Astrocyte of the hippocampus (primary cell): ENCODE results near the gene APOBEC4.

Source experiments
- DNase-seq: peaks from one replicate; pipeline ENCODE4 v3.0.0; 2011; ENCODE audit warnings: low read depth, low spot score

APOBEC4 gene

DNA sequence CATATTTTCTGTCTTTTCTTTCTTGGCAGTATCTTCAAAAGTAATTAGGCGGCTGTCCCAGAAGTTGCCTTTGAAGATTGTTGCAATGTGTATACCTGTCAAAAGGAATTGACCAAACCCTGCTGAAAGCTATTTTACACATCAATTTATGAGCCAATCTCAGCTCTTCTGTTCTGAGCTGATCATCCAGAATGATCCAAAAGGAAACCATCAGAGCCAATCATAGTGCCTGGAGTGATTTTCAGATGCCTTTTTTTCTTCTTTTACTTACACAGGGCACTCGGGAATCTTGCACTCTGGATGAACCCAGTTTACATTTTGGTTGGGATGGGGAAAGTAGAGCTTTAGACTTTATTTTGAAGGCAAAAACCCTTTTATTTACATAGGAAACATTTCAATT lies 21.8 kb upstream of the APOBEC4 start:
- DNase-seq = no peak

DNA sequence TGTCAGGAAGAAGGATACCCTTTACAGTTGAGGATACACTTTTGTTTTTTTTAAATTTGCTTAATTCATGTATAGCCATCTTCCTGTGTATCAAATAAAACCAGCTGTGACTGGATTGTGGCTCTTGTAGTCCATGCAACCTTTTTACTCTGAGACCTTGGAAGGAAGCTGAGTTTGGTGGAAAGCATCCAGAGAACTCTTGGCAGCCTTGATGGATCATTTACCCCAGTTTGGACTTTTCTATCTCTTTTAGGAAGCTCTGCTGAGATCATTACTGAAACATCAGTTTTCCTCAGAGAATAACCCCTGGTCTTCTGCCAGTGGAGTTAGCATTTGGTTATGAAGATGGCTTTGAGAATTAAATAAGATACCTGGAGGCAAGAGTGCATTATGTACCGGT lies 21.2 kb upstream of the APOBEC4 start:
- DNase-seq = peak; percentile 23

DNA sequence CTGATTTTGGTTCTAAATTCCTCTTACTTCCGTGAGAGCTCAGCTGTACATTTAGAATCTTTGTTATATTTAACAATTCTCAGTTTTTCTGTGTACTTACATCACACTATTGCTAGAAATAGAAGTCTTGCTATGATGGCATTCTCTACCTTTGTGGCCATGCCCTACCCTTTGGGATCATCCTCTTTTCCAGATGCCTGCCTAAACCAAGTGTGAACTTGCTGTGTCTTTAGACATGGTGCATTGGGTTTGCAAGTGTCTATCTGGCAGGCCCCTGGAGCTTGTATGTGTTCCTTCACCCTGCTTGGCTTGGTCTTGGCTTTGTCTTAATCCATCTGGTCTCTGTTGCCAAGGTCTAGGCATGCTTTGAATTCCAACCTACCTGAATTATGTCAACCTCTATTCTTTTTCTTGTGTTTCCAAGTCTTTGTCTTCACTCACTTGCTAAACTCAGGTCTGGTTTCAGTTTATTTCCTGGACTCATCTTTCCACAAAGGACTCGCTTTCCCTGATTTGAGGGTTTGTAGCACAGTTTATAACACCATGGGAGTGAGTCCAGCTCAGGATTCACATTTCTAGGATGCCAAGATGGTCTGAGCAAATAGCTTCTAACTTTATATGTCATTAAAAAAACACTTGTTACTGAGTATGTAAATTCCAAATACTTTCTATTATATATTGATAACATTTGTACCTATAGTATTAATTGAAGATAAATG lies 20.6 kb upstream of the APOBEC4 start:
- peak; percentile 44 for DNase-seq

DNA sequence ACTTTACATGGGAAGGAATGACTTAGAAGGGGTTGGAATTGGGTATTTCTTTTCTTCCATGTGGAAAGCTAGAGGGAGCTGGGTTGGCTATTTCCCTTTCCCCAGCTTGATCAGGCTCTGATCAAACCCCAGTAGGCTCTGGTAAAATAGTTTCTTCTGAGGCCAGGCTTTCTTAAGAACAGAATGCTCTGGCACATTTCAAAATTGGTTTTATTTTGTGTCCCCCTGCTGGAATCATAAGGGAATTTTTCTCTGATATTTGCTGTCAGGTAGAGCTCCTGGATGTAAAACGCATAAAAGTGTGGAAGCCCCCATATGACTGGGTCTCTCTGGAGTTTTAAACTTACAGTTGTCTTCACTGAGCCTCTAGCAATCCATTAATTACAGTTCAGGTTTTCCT lies 17.1 kb upstream of the APOBEC4 start:
- DNase-seq = no peak

DNA sequence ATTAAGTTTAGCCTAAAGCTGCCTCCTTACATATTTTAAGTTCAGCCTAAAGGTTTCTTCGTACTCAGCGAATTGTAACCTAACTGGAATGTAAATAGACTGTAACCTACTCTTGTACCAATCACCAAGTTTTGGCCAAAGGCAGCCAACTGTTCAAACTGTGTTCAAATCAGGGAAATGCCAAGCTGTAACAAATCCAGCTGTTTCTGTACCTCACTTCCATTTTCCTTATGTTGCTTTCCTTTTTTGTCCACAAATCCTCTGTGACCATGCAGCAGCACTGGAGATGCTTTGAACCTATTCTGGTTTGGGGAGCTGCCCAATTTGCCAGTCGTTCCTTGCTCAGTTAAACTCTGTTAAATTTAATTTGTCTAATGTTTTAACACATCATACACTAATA lies 3.2 kb upstream of the APOBEC4 start:
- DNase-seq = no peak

DNA sequence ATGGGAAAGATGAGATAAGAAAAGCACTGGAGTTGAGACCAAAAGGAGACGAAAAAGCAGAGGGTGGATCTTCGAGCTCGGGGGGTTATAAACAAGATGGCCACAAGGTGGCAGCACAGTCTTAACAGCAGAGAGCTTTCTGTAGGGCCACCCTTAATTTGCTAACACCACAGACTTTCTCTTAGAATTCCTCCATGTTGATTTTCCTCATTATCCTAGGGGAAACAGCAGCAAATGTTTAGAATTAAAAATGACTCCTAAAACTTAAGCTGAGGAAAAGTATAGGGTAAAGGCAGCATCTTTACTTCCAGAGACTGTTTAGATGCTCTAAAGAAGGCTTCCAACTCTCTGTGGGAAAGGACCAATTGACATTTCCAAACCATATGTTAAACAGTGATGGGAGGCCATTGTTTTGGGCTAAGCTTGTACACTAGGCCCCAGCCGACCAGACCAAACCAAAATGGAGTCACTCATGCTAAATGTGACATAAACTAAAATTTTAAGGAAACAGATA lies 2.5 kb upstream of the APOBEC4 start:
- DNase-seq = peak; percentile 92

DNA sequence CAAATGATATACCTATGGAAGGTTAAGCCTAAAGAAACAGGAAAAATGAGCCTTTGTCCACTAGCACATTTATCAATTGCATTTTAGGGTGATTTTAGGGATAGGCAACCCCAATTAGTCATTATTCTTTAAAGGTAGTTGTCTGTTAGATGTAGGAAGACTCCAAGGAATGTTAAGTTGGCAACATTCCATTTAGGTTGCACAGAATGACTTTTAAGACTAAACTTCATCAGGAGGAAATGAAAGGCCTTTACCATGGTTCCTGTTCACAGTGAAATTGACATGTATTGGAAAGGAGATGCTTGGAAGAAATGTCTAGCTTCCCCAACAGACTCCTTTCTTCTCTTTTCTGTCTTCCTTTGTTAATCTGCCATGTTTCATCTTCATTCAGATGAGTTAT lies 1.6 kb upstream of the APOBEC4 start:
- no peak for DNase-seq

DNA sequence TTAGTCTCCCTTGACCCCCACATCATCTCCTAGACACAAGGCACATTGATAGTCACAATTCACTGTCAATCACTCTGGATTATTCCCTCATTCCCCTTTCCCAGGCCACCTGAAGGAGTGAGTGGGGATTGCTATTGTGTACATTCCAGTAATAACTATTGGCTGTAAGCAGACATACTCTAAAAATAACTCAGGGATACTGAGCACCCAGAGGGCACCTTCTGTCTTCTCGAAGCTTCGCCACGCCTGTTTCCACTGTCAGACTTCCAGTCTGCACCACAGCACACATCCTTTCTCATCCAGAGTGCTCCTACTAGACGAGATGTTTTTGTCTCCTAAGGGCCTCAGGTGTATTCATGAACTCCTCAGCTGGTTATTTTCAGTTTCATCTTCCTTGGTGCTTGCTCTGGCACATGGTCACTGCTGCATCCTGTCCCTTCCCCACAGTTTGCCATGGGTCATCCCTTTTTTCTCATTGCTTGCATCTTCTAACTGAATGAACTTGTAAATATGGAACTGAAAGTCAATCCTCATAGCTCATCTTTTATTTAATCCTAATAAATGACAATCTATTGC lies 848 bp upstream of the APOBEC4 start:
- DNase-seq = no peak

DNA sequence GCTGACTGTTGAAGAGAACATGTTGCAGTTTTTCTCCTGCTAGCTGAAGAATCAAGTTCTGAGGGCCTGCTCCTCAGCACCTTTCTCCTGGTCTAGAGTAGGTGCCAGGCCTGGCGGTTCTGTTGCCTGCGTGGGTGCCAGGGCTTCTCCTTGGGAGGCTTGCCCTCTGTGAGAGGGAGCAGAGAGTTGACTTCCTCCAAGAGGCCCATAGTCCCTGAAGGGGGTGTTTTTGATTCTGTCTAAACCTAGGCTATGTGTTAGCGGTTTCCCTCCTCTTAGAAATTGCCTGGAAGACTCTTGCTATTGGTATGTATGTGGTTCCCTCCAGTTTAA lies 312 bp upstream of the APOBEC4 start:
- DNase-seq = no peak

DNA sequence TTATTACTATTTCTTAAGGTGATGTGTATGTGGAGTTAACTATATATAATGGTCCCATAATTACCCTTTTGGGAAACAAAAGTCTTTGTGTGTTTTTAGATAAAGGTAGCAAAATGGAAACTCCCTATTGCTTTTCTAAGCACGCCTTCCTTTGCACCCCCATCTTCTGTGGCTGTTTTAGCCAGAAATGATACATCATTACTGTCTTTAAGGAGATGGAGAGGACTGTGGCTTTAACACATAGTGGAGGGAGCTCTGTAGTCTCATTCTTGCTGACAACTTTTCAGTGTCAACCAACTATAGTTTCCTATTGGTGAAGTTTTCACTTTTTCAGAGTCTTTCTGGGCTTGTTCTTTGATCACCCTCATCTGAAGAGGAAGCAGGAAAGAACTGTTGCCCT lies 1.0 kb downstream of the APOBEC4 start:
- DNase-seq = no peak

DNA sequence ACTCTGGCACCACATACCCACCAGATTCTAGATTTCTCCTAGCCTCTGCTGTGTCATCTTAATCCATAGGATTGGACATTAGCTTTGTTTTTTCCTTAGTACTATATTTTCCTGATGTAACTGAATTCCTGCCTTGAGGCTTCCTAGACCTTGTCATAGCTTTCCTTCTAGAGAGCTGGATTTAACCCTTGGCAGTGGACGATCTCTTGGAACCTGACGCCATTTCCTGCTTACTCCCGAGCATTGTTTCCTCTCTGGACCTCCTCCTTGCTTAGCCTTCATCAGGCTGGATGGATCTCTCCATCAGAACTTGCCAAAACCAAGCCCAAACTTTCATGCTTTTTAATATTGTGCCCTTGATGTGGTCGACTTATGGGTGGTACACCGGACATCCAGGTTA lies 1.5 kb downstream of the APOBEC4 start:
- DNase-seq = no peak

DNA sequence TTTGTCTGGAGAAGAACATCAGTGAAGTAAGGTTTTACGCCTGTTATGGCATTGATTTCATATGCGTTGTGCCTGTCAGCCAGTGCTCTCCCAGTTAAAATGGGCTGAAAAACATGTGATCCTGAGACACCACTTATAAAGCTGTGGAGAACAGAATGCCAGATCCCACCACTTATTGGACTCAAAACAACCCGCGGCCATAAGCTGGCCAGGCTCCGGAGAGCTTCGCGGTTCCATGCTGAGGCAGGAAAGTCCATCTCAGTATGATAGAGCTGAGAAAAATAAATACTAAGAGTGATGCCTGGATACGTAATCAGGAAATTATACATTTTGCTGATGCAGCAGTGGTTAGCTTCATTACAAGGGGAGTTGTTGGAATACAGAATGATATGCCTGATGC lies 5.1 kb downstream of the APOBEC4 start:
- no peak for DNase-seq

DNA sequence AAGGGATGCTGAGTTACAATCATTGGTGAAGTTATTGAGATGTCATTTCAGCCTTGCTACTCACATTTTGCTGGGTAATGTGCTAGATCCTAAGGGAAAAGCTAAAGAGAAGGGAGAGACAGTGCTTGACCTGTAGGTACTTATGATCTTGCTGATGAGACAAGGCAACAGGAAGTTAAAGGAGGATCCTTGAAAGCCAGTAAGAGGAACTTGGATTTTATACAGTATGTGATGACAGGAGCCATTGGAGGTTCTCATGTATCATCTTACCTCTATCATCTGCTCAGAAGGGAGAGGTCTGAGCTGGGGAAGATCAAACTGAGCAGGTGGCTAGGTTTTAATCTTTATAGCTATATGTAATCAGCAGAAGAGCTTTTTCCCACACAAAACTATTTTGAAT lies 6.3 kb downstream of the APOBEC4 start:
- DNase-seq = no peak

DNA sequence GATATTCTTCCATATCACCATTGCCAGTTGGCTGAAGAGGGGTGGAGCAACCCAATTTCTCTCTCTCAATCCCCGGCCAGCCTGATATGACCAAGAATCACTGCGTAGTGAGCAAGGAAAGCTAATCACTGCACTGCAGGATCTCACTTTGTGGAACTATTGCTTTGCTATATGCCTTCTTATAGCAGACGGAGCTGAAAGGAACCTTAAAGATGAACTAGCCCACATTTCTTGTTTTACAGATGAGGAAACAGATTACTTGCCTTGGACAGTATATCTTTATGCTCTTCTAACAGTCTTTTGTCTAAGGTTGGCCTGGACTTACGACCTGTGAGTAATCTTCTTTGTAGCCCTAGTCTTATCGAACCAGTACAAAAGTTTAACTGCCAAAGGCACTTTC lies 7.6 kb downstream of the APOBEC4 start:
- no peak for DNase-seq

DNA sequence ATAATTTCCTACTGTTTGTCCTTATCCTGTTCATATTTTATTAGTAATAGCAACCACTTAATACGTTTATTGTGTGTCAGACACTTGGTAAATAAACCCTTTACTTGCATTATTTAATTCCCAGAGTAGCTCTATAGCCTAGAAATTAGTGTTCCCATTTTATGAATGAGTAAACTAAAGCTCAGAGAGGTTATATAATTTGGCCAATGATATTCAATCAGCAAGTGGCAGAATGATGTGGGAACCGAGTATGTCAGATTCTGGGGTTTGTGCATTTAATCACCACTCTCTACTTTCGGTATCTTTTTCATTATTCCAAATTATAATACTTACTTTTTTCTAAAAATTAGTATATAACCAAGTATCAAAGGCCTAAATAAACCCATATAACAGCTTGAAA lies 10.9 kb downstream of the APOBEC4 start:
- no peak for DNase-seq

DNA sequence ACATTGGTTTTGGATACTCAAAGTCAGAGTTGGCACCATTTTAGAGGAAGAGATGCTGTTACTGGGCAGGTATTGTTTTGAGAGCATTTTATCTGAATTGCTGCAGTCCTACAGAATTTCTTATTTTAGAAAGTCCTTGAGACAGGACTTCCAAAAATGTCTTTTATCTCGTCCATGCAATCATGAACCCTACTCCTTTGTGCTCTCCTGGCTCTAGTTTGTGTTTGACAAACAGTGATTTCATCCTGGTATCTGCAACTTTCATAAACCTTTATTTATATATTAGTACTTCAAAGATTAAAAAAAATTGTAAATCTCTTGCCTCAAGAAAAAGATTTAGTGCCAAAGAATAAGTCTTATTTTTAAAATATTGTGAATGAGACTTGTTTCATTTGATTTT lies 12.9 kb downstream of the APOBEC4 start:
- no peak for DNase-seq

DNA sequence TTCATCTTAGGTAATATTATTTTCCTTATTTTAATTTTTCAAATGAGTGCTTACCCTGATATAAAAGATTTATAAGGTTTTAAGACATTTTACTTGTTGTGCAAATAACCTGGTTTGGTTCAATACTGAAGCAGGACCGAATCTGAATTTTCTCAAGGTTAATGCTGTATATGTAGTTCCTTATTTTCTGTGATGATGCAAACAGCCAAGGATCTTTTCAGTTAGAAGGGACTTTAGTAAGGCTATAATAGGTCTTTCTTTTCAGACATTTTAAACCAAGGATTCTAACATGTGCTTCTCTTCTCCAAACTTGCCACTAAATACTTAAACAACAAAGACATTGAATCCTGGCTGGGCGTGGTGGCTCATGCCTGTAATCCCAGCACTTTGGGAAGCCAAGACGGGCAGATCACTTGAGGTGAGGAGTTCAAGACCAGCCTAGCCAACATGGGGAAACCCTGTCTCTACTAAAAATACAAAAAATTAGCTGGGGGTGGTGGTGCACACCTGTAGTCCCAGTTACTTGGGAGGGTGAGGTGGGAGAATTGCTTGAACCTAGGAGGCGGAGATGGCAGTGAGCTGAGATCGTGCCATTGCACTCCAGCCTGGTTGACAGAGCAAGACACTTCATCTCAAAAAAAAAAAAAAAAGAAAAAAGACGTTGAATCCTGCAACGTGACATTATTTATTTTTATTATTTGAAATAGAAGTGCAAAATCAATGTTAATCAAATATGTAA lies 14.3 kb downstream of the APOBEC4 start:
- no peak for DNase-seq

DNA sequence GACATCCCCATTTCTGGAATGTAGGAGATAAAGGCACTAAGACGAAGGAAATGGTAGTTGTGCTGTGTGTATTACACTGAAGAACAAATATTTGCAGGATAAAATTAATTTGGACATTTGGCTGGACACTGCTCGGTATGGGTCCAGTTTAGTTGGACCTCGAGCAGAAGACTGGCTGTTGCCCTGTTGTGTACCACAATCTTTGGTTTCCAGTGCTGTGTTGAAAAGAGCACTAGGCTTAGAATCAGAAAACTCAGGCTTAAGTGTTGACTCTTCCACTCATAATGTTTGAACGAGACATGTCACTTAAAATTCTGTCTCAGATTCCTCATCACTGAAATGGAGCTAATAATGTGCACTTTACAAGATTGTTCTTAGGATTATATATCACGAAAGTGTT lies 16.3 kb downstream of the APOBEC4 start:
- no peak for DNase-seq

DNA sequence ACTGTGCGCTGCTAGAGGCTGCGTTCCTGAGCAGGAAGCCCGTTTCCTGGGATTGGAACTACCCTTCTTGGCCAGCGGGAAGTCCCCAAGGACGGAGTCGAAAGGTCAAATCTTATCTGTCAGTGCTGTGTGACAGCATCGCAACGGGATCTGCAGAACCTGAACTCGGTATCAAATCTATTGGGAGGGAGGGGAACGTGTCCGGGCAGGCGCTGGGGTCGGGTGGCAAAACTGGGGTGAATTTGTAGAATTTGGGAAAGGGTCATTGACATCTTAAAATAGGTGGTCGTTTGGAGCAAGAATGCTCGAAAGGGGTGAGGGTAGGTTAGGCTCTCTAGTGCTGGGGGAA lies 16.8 kb downstream of the APOBEC4 start:
- DNase-seq = no peak

DNA sequence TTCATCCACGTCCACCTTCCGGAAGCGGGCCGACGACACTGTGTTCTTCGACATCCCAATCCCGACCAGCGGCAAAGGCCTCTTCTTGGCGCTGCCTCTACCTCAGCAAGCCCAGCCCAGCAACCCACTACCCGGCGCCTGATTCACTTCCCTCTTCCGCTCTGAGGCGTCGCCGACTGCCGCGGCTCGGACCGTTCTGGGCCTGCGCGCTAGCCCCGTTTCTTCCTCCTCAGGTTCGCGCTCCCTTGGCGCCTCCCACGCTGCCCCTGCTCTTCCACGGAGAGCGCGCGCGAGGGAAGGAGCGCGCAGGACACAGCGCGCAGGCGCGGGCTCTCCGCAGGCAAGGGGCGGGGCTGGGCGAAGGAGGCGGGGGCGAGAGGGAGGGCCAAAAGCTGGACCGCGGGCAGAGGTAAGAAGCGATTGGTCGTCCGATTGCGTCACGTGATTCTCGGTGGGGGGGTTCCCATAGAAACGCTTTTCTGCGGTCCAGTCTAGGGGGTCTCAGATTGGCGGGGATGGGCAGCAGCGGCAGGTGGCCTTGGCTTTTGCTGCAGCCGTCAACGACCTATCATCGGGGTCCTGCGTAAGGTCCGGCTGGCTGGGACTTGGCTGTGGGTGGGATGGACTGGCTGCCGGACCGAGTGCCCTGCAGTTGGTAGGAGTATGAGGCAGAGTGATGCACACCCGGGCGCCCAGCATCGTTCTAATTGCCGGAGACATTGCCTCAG lies 17.3 kb downstream of the APOBEC4 start, which contains the start of gene ARPC5:
ARPC5 (minus strand) TSS at position 178 of the 728 bp plus-strand sequence; CDS start at position 54, 124 bp downstream.
- DNase-seq = peak; percentile 100

DNA sequence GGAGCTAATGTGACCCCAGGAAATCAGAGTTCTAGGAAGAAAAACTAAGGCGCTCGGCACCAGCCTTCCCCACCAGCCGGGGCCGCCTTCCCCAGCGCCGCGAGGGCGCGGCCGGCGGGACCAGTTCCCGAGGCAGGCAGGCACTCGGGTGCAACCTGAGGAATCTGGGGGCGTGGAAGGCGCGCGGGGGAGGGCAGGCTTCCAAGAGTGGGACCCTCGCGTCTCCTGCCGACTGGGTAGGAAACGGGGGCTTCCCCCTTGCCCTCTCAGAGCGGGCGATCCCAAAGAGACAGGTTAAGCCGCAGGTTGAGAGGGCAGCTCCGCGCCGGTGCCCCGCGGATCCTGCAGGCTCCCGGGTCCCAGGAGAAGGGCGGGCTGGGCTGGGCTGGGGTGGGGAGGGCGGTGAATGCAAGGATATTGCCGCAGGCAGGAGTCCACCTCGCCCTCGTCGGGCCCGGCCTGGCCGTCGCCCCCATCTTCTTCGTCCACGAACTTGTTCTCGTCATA lies 18.0 kb downstream of the APOBEC4 start:
- DNase-seq = peak; percentile 55

DNA sequence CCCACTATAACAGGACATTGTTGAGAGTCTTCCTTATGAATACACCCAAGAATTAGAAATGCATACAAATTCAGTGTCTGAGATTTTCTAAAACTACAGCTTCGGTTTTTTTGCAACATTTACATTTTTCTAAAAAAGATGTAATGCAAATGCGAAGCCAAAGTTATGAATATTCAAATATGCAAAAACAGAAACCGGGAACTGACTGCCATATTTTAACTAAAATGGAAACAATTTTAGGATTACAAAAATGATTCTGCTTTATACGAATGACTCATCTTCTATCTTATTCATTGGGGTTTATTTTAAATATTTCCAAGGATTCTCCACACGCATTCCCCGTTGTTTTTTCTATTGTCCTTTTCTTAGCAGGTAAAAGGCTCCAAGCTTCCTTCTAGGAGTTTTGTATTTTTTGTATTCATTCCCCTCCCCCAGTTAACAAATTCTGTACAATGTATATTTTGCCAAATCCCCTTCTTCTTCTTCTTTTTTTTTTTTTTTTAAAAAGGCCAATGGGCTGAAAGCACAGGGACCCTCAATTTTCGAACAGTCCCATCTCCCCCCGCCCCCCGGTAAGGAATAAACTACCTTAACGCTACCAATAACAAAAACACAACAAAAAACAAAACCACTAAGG lies 18.6 kb downstream of the APOBEC4 start:
- DNase-seq = no peak
